GM19438 (cell line): ENCODE measurements around the gene DLG5.
"Not testable (repeated sequence)": the region's sequence is repeated elsewhere in the genome, so short reads cannot be mapped to it uniquely, and the experiment has no call there.

ENCODE experiments used
- ATAC-seq: cut with Tn5 transposase; IDR thresholded peaks from one replicate; pipeline ENCODE4 v1.9.1; 2021; ENCODE audit warnings: low read depth; ENCODE audit not compliant: unreplicated experiment

Gene DLG5

DNA sequence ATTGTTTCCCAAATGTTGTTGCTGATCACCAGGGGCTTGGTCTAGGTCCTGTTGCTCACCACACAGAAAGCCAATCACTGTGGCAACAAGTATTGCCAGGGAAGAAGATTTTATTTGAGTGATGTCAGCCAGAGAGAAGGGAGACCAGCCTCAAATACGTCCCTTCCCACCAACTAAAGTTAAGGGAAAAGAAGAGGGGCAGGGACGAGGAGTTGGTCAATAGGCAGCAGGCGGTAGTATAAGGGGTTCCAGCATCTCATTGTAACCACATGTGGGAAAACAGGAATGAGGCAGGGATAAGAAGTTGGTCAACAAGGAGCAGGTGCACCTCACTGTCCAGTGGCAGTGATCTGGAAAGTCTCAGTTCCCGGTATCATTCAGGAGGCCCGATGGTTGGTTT, 150.1 kb downstream of the DLG5 start:
- no peak for ATAC-seq

DNA sequence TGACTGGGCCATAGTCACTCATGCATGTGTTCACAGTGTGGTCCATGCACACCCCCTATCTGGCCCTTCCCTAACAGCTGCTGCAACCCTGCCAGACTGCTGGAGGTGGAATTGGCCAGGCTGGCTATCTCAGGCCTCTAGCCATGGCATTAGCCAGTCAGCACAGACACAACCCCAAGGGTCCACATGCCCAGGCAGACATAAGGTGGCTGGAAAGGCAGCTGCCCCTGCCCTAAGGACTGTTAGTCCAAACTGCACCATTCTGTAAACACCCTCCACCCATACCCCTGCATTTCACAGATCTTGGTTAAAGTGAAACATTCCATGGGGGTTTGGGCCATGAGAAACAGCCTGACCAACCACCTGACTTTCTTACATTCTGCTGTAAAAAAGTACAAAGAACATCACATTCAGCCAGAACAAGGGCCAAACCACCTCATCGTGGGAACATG, 151.6 kb downstream of the DLG5 start:
- no peak for ATAC-seq

- ATAC-seq = no peak
These were observed 152.7 kb downstream of the DLG5 start for GRCh38 chr10:77773631-77774426.

DNA sequence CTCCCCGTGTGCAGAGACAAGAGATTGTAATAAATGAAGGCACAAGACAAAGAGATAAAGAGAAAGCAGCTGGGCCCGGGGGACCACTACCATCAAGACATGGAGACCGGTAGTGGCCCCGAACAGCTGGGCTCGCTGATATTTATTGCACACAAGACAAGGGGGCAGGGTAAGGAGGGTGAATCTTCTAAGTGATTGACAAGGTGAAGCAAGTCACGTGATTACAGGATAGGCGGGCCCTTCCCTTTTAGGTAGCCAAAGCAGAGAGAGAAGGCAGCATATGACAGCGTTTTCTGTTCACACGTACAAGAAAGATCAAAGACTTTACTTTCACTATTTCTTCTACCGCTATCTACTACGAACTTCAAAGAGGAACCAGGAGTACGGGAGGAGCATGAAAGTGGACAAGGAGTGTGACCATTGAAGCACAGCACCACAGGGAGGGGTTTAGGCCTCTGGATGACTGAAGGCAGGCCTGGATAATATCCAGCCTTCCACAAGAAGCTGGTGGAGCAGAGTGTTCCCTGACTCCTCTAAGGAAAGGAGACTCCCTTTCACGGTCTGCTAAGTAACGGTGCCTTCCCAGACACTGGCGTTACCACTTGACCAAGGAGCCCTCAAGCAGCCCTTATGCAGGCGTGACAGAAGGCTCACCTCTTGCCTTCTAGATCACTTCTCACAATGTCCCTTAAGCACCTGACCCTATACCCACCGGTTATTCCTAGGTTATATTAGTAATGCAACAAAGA, 153.5 kb downstream of the DLG5 start:
- not testable (repeated sequence) for ATAC-seq

GRCh38 chr10:77771851-77772250, 154.7 kb downstream of the DLG5 start:
- no peak for ATAC-seq

GRCh38 chr10:77771450-77771849, 155.1 kb downstream of the DLG5 start:
- no peak for ATAC-seq

- no peak for ATAC-seq
These were observed 155.7 kb downstream of the DLG5 start for GRCh38 chr10:77770868-77771175.

GRCh38 chr10:77770081-77770867, 156.3 kb downstream of the DLG5 start:
- no peak for ATAC-seq

GRCh38 chr10:77768039-77768438, 158.5 kb downstream of the DLG5 start:
- ATAC-seq = no peak

DNA sequence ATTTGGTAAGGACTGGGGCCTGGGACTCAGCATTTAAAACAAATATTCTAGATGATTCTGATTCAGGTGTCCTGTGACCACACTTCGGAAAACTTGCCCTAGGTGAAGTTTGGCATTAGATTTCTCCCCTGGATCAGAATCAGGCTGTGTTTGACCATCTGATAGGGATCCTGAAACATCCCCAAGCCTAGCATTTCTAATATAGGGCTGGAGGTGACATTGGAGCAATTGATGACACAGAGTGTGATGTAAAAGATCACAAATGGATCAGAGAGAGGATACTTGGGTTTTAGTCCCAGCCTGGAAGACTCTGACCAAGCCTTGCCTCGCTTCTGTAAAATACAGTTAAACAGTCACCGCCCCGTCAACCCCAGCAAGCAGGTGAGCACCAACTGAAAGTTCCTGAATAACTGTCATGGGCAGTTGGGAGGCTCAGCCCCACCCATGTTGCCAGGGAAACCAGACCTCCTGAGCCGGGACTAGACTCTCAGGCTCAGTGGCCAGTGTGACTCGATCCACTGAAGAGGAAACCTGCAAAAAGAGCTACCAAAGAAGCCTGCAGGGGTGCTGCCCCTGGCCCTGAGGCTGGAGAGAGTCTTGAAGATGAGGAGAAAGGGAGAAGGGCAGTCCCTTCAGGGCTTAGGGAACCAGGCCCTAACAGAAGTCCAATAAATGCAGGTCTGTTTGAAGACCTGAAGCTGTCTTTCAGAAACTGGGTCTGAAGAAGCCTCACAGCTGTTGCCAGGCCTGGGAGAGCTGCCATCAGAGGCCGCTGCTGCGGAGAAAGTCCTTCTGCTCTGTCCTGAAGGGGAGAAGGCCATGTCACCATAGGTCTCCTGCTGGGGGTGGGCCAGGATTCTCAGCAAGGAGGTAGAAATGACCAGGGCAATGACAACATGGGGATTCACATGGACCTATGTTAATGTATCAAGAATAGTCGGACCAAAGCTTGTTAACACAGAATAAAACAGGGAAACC, 162.8 kb downstream of the DLG5 start:
- no peak for ATAC-seq

GRCh38 chr10:77758406-77758805, 168.1 kb downstream of the DLG5 start:
- ATAC-seq = not testable (repeated sequence)

GRCh38 chr10:77756319-77757232, 170.0 kb downstream of the DLG5 start:
- no peak for ATAC-seq

DNA sequence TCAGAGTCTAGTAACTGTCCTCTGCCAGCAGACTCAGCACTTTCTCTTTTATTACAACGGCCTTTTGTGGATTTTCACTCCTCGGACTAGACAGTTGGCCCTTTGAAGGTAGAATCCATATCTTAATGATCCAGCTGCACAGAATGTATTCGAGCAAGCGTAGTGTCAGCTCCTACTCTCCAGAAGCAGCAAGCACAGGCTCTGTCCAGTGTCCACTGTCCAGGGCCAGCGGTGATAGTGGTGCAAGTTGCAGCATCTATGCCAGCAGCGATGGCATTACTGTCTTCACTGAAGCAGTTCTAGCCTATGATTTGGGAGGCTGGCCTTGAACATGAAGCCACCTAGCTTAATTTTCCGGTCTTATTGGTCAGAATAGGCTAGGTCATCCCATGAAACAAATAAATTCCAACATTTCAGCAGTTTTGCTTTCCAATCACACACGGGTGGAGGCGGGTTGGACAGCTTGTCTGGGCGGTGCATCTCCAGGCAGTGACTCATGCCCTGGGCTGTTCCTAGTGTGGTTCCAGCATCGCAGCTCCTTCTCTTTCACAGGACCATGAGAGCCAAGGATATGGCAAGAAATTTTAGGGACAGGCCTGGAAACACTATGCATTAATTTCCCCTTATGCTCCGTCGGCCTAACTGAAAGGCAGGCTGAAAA, 180.4 kb downstream of the DLG5 start:
- ATAC-seq = no peak

DNA sequence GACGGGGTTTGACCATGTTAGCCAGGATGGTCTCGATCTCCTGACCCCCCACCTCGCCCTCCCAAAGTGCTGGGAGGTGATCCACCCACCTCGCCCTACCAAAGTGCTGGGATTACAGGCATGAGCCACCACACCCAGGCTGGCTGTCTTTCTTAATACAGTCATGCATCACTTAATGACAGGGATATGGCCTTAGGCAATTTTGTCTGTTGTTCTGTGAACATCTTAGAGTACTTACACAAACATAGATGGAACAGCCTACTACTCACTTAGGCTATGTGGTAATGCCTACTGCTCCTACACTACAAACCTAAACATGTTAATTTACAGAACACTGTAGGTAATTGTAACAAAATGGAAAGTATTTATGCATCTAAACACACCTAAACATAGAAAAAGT, 182.3 kb downstream of the DLG5 start:
- no peak for ATAC-seq

GRCh38 chr10:77742172-77742571, 184.4 kb downstream of the DLG5 start:
- ATAC-seq = no peak

- no peak for ATAC-seq
These were observed 184.8 kb downstream of the DLG5 start for GRCh38 chr10:77741746-77742145.
